ENCODE results near the gene NRP1. TPM values are rescaled to one million over a fixed set of nuclear protein-coding genes. Genes with fewer than 3 reads are reported as not detected.

NRP1 gene
- total and polyA plus RNA-seq, 2 of the 8 experiments (the other 6 are each of a cell fraction or from before 2014, with no cell fraction given): 1.2 to 2.1 TPM

DNA sequence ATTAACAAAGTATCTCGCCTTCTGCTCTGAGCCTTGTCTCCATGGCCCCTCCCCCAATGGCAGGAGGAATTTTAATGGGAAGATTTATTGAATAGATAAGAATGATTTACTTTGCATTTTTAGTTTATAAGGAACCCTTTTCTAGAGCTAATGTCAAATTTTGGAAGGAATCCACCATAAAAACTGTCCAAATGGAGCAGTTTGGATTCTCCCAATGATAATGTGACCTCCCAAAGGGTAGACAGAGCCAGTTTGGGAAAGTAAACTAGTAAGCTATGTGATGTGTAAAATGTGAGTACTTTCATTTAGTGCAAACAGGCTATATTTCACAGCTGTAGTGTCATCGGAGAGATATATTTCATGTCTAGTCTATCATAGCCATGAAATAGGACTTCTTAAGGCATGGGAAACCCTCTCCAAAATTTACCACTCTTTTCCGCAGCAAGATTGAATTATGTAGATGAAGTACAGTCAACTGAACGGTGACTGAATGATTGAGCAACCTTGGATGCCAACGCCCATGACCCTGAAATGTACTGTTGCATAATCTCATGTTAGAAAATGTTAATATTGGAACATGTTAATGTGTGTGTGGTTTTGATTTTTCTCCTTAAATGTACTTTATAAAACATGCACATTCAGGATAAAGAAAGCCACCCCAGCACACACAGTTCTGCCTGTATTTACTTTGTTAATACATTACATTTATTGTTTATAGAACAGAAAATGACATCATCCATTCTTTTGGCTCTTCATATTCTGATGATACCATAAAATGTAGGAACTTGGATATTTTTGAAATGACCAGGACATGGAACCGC is 140.6 kb downstream of the NRP1 start:
- no peak overlapping the region for H3K4me3 ChIP-seq (ENCODE audit: extremely low read depth in 1 of 4, insufficient read depth in 2 of 4, low read depth in 3 of 4, low read length in 4 of 4)
- H3K14ac ChIP-seq (ENCODE audit: insufficient read length): no peak overlapping the region
- no peaks in the 10 kb centered on the region for H3K27me3 ChIP-seq (replicated peaks in 1 of 4; ENCODE audit: control insufficient read depth in 3 of 4, extremely low read depth in 1 of 4, insufficient read depth in 3 of 4, low read length in 3 of 4)
- H3K4me2 ChIP-seq (ENCODE audit: insufficient read depth in 1 of 2, low read depth in 2 of 2, low read length in 2 of 2): 0 out of 4 replicates have a peak overlapping the region, but pooled peaks of 1 of the 2 experiments have one; percentile 19
- H3K9me3 ChIP-seq (ENCODE audit: insufficient read depth in 2 of 2, low read depth in 1 of 2, low read length in 1 of 2): no peaks in the 10 kb centered on the region
- H3K27ac ChIP-seq (ENCODE audit: low read depth, low read length): no peak overlapping the region
- H4K91ac ChIP-seq (replicated peaks; ENCODE audit: insufficient read length, low read length): no peak overlapping the region
- H4K8ac ChIP-seq (ENCODE audit: extremely low read depth, insufficient read depth, low read length): no peak overlapping the region
- no peak overlapping the region for H2BK5ac ChIP-seq (ENCODE audit: low read depth, low read length)
- H3K18ac ChIP-seq (ENCODE audit: extremely low read depth, low read length): no peak overlapping the region
- TF ChIP-seq CREB1 (IDR thresholded peaks at IDR 0.05) (0 out of 2 replicates have a peak, but pooled peaks have one; percentile 4), SP2 (IDR thresholded peaks at IDR 0.05; ENCODE audit: low read length) (no peak)
- TF ChIP-seq, protein P1, sequence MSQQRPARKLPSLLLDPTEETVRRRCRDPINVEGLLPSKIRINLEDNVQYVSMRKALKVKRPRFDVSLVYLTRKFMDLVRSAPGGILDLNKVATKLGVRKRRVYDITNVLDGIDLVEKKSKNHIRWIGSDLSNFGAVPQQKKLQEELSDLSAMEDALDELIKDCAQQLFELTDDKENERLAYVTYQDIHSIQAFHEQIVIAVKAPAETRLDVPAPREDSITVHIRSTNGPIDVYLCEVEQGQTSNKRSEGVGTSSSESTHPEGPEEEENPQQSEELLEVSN (IDR thresholded peaks at IDR 0.05): no peak
- H3K36me3 ChIP-seq (ENCODE audit: control insufficient read depth in 2 of 4, insufficient read depth in 4 of 4, low read length in 3 of 4): no peaks in the 10 kb centered on the region
- H3K79me1 ChIP-seq (ENCODE audit: low read depth, low read length): no peaks in the 10 kb centered on the region
- H3K79me2 ChIP-seq (ENCODE audit: control insufficient read depth in 1 of 2, insufficient read depth in 2 of 2, low read length in 2 of 2): no peaks in the 10 kb centered on the region
- H3K4ac ChIP-seq (replicated peaks; ENCODE audit: insufficient read length, low read depth, low read length): no peak overlapping the region
- H4K5ac ChIP-seq (ENCODE audit: insufficient read length, low read depth, low read length): no peak overlapping the region
- H3K23me2 ChIP-seq (ENCODE audit: low read depth, low read length): no peaks in the 10 kb centered on the region; the same call in 1 of the 2 replicates
- no peak overlapping the region for H3K9ac ChIP-seq (replicated peaks in 1 of 4; ENCODE audit: extremely low read depth in 1 of 4, low read depth in 3 of 4, low read length in 3 of 4)
- no peak overlapping the region for H3K23ac ChIP-seq (ENCODE audit: insufficient read length)
- H2BK120ac ChIP-seq (replicated peaks; ENCODE audit: low read depth, low read length): no peak overlapping the region
- ChIA-PET CTCF (ENCODE audit: partially characterized antibody) (interaction anchor here (0.7 to 1.8 kb wide), 30 partner anchors 8 to 1444 kb away, joined by 3 to 15 read pairs (median 4); no protein-coding TSS in a partner anchor), POLR2A (ENCODE audit: partially characterized antibody) (interaction anchor here (0.6 to 1.4 kb wide), 2 partner anchors 16 to 28 kb away, joined by 3 to 4 read pairs; no protein-coding TSS in a partner anchor)
- H2BK15ac ChIP-seq (ENCODE audit: low read length): no peak overlapping the region
- 79% methylated on average over 6 of the region's 6 CpGs; no CpG with 5 or more reads in 1 of the 2 experiments for WGBS, 2 experiments (ENCODE audit: extremely low coverage in 1 of 2, insufficient coverage in 1 of 2, insufficient read length in 1 of 2, insufficient replicate concordance in 2 of 2, low coverage in 1 of 2, low lambda C conversion rate in 2 of 2, missing lambda C conversion rate in 1 of 2)
- H2AK5ac ChIP-seq (ENCODE audit: low read depth, low read length): no peak overlapping the region
- no peak overlapping the region for H3K56ac ChIP-seq (replicated peaks; ENCODE audit: insufficient read length, low read depth, low read length)
- H2BK12ac ChIP-seq (ENCODE audit: low read depth, low read length): no peak overlapping the region
- peaks cover 0 to 2% (median 0%) of the 10 kb centered on the region in 4 experiments; a peak in 1 of 7 replicates for H3K4me1 ChIP-seq (replicated peaks in 1 of 4; ENCODE audit: control insufficient read depth in 3 of 4, insufficient read depth in 4 of 4, low read length in 3 of 4)
- H2AFZ ChIP-seq (ENCODE audit: low read length): no peak overlapping the region
- H4K20me1 ChIP-seq (replicated peaks in 1 of 2; ENCODE audit: control insufficient read depth in 1 of 2, insufficient read depth in 2 of 2, low read length in 2 of 2): no peaks in the 10 kb centered on the region
- no peak for DNase-seq (ENCODE audit: low read depth in 1 of 2, low spot score in 2 of 2)
- FAIRE-seq: no peak
- H2BK20ac ChIP-seq (ENCODE audit: low read length): no peak overlapping the region
